K562 (cell line): ENCODE measurements around the gene HK1. TPM values are rescaled to one million over a fixed set of nuclear protein-coding genes. Genes with fewer than 3 reads are reported as not detected.

Experiments
- BCOR ChIP-seq: fragments of 450-650 bp; IDR thresholded peaks from 2 replicates; pipeline ENCODE4 v1.6.1; 2016
- CHD2 ChIP-seq: IDR thresholded peaks from 2 replicates; pipeline ENCODE4 v1.6.1; 2011; ENCODE audit warnings: low read depth, low read length
- CREB1 ChIP-seq, 2 experiments: sonication (generic) in 1 of 2; formaldehyde crosslinking in 1 of 2; IDR thresholded peaks; 2 replicates each; pipeline versions ENCODE4 v1.6.1 to v1.8.0; 2012 to 2022; ENCODE audit warnings: inconsistent platforms in 1 of 2, mild to moderate bottlenecking in 1 of 2, missing genetic modification reagents in 1 of 2, moderate library complexity in 1 of 2
- ESRRA ChIP-seq: fragments of 450-650 bp; IDR thresholded peaks from 2 replicates; pipeline ENCODE4 v1.6.1; 2014; ENCODE audit warnings: low read depth, mild to moderate bottlenecking, moderate library complexity, borderline replicate concordance
- HDAC2 ChIP-seq: fragments of 450-650 bp; IDR thresholded peaks from 2 replicates; pipeline ENCODE4 v1.6.1; 2016; ENCODE audit warnings: mild to moderate bottlenecking
- HDGF ChIP-seq: fragments of 450-650 bp; IDR thresholded peaks from 2 replicates; pipeline ENCODE4 v1.6.1; 2016
- HMG20B ChIP-seq: fragments of 250-450 bp; sonication (Bioruptor Pico); IDR thresholded peaks from 2 replicates; pipeline ENCODE4 v1.5.0; 2021; ENCODE audit warnings: mild to moderate bottlenecking
- KDM1A ChIP-seq, 2 experiments: fragments of 450-650 bp; IDR thresholded peaks; 2 replicates each; pipeline ENCODE4 v1.6.1; 2016; ENCODE audit warnings: mild to moderate bottlenecking in 2 of 2
- KLF10 ChIP-seq: fragments of 250-450 bp; sonication (Bioruptor Pico); IDR thresholded peaks from 2 replicates; pipeline ENCODE4 v1.6.1; 2021; ENCODE audit warnings: matching md5 sums
- MYNN ChIP-seq, 2 experiments: sonication (generic); formaldehyde crosslinking in 1 of 2; IDR thresholded peaks; 2 replicates each; pipeline versions ENCODE4 v1.5.0 to v1.6.1; 2016 to 2020; ENCODE audit warnings: antibody characterized with exemption in 1 of 2, missing genetic modification reagents in 1 of 2
- PHF20 ChIP-seq: fragments of 450-650 bp; IDR thresholded peaks from 2 replicates; pipeline ENCODE4 v1.6.1; 2018; ENCODE audit not compliant: partially characterized antibody
- POLR2B ChIP-seq: fragments of 450-650 bp; IDR thresholded peaks from 2 replicates; pipeline ENCODE4 v1.6.1; 2018; ENCODE audit warnings: low read depth; ENCODE audit not compliant: partially characterized antibody
- RAD21 ChIP-seq, 2 experiments: fragments of 250-450 bp in 1 of 2; fragments of 450-650 bp in 1 of 2; sonication (Bioruptor Pico) in 1 of 2; formaldehyde crosslinking in 1 of 2; IDR thresholded peaks in 1 of 2; conservative IDR thresholded peaks in 1 of 2; 2 replicates each; pipeline versions ENCODE4 v1.4.0 to v1.8.0; 2020 to 2022; ENCODE audit warnings: mild to moderate bottlenecking in 2 of 2, moderate library complexity in 1 of 2
- RCOR1 ChIP-seq, 2 experiments: IDR thresholded peaks; 2 replicates each; pipeline ENCODE4 v1.6.1; 2012; ENCODE audit warnings: low read depth in 2 of 2, low read length in 2 of 2, borderline replicate concordance in 1 of 2, improper control_type of control experiment in 1 of 2
- STAT5B ChIP-seq: fragments of 250-450 bp; sonication (Bioruptor Pico); IDR thresholded peaks from 2 replicates; pipeline ENCODE4 v1.8.0; 2021; ENCODE audit warnings: mild to moderate bottlenecking, inconsistent platforms
- ZNF165 ChIP-seq: fragments of 250-450 bp; sonication (Bioruptor Pico); IDR thresholded peaks from 2 replicates; pipeline ENCODE4 v1.4.0; 2020; ENCODE audit warnings: borderline replicate concordance
- ZNF76 ChIP-seq: fragments of 250-450 bp; sonication (Bioruptor Pico); IDR thresholded peaks from 2 replicates; pipeline ENCODE4 v1.4.0; 2020; ENCODE audit warnings: mild to moderate bottlenecking, moderate library complexity, borderline replicate concordance
- polyA plus RNA-seq, 8 experiments: library from polyadenylated mRNA; depleted of rRNA in 4 of 8; stranded (reverse) in 5 of 8; unstranded in 3 of 8; fragments of >200 nt; fragmentation: Nextera tagmentation in 2 of 8; fragmentation: Illumina TruSeq in 1 of 8; extraction: Ambion mirVana in 2 of 8; extraction: Trizol in 1 of 8; gene quantifications; 2 replicates each; pipeline versions ENCODE4 v1.2.1 to v1.2.3, GENCODE V29; 2011 to 2014; ENCODE audit warnings: inconsistent platforms in 1 of 8, missing spikeins in 1 of 8
- total RNA-seq, 7 experiments: library from RNA; depleted of rRNA in 6 of 7; stranded (reverse); fragments of >200 nt in 6 of 7; fragmentation: Illumina TruSeq in 2 of 7; extraction: Trizol in 2 of 7; gene quantifications; 2 replicates each; pipeline versions ENCODE4 v1.2.1 to v1.2.3, GENCODE V29; 2011 to 2021; ENCODE audit warnings: low replicate concordance in 1 of 7
- TF ChIP-seq, protein P1 (sequence below): fragments of 450-650 bp; IDR thresholded peaks from 2 replicates; pipeline ENCODE4 v1.6.1; 2016; ENCODE audit warnings: missing biosample characterization, missing genetic modification characterization
- TF ChIP-seq, protein P2 (sequence below): fragments of 250-450 bp; sonication (Bioruptor Pico); IDR thresholded peaks from 2 replicates; pipeline ENCODE4 v1.9.0; 2021; ENCODE audit warnings: mild to moderate bottlenecking, inconsistent platforms
- TF ChIP-seq, protein P3 (sequence below), 3 experiments: fragments of 200-800 bp in 1 of 3; fragments of 250-450 bp in 1 of 3; fragments of 450-650 bp in 1 of 3; sonication (Bioruptor Pico) in 1 of 3; sonication (Bioruptor generic) in 1 of 3; formaldehyde crosslinking in 1 of 3; IDR thresholded peaks; 2 replicates each; pipeline versions ENCODE4 v1.6.1 to v1.8.0; 2016 to 2022; ENCODE audit warnings: mild to moderate bottlenecking in 2 of 3, missing genetic modification characterization in 2 of 3, missing compliant biosample characterization in 1 of 3, moderate library complexity in 1 of 3
- TF ChIP-seq, protein P4 (sequence below): sonication (generic); formaldehyde crosslinking; IDR thresholded peaks from 2 replicates; pipeline ENCODE4 v1.8.1; 2023; ENCODE audit warnings: mild to moderate bottlenecking, missing genetic modification reagents

The HK1 gene
- total and polyA plus RNA-seq, 9 of the 15 experiments (the other 6 are each of a cell fraction or from before 2014, with no cell fraction given), result 29.2 to 444 (median 193) TPM

DNA sequence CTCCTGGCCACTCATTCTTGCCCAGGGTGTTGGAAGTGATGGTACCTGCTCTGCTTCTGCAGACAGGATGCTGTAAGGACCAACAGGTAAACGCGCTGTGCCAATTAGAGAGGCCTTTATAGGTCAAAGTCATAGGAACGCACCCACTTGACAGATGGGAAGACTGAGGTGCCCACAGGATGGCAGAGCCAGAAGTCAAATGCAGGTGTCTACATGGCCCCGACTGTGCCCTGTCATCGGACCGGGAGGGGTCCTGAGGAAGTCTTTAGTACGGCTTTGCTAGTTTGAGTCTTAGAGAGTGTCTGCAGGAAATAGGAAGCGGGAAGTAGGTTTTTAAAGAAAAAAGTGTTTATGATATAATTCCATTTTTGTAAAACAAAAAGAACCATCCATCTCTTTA, 57.3 kb downstream of the HK1 start (continued):
- TF ChIP-seq RAD21 (CRISPR knock-in tag; conservative IDR thresholded peaks at IDR 0.05 in 1 of 2, IDR thresholded peaks at IDR 0.05 in 1 of 2), result no peak
- no peak for TF ChIP-seq KLF10 (CRISPR knock-in tag)
- TF ChIP-seq HMG20B (CRISPR knock-in tag), result no peak
- no peak for TF ChIP-seq MYNN (IDR thresholded peaks at IDR 0.05)
- TF ChIP-seq MYNN (CRISPR knock-in tag; IDR thresholded peaks at IDR 0.05), result no peak
- TF ChIP-seq HDAC2, result peak; percentile 85
- TF ChIP-seq, protein P1, sequence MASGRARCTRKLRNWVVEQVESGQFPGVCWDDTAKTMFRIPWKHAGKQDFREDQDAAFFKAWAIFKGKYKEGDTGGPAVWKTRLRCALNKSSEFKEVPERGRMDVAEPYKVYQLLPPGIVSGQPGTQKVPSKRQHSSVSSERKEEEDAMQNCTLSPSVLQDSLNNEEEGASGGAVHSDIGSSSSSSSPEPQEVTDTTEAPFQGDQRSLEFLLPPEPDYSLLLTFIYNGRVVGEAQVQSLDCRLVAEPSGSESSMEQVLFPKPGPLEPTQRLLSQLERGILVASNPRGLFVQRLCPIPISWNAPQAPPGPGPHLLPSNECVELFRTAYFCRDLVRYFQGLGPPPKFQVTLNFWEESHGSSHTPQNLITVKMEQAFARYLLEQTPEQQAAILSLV (tag), result no peak
- no peak for TF ChIP-seq ZNF76 (CRISPR knock-in tag)
- peak; percentile 85 to 92 for TF ChIP-seq KDM1A (IDR thresholded peaks at IDR 0.05)
- TF ChIP-seq PHF20, result no peak
- peak; percentile 98 for TF ChIP-seq BCOR
- TF ChIP-seq HDGF, result peak; percentile 47; the same call in 1 of the 2 replicates
- TF ChIP-seq ZNF165 (CRISPR knock-in tag), result no peak
- no peak for TF ChIP-seq CHD2
- no peak for TF ChIP-seq POLR2B
- no peak for TF ChIP-seq CREB1 (IDR thresholded peaks at IDR 0.05)
- no peak for TF ChIP-seq CREB1 (CRISPR knock-in tag; IDR thresholded peaks at IDR 0.05)
- TF ChIP-seq, protein P2, sequence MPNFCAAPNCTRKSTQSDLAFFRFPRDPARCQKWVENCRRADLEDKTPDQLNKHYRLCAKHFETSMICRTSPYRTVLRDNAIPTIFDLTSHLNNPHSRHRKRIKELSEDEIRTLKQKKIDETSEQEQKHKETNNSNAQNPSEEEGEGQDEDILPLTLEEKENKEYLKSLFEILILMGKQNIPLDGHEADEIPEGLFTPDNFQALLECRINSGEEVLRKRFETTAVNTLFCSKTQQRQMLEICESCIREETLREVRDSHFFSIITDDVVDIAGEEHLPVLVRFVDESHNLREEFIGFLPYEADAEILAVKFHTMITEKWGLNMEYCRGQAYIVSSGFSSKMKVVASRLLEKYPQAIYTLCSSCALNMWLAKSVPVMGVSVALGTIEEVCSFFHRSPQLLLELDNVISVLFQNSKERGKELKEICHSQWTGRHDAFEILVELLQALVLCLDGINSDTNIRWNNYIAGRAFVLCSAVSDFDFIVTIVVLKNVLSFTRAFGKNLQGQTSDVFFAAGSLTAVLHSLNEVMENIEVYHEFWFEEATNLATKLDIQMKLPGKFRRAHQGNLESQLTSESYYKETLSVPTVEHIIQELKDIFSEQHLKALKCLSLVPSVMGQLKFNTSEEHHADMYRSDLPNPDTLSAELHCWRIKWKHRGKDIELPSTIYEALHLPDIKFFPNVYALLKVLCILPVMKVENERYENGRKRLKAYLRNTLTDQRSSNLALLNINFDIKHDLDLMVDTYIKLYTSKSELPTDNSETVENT, result no peak
- TF ChIP-seq, protein P3, sequence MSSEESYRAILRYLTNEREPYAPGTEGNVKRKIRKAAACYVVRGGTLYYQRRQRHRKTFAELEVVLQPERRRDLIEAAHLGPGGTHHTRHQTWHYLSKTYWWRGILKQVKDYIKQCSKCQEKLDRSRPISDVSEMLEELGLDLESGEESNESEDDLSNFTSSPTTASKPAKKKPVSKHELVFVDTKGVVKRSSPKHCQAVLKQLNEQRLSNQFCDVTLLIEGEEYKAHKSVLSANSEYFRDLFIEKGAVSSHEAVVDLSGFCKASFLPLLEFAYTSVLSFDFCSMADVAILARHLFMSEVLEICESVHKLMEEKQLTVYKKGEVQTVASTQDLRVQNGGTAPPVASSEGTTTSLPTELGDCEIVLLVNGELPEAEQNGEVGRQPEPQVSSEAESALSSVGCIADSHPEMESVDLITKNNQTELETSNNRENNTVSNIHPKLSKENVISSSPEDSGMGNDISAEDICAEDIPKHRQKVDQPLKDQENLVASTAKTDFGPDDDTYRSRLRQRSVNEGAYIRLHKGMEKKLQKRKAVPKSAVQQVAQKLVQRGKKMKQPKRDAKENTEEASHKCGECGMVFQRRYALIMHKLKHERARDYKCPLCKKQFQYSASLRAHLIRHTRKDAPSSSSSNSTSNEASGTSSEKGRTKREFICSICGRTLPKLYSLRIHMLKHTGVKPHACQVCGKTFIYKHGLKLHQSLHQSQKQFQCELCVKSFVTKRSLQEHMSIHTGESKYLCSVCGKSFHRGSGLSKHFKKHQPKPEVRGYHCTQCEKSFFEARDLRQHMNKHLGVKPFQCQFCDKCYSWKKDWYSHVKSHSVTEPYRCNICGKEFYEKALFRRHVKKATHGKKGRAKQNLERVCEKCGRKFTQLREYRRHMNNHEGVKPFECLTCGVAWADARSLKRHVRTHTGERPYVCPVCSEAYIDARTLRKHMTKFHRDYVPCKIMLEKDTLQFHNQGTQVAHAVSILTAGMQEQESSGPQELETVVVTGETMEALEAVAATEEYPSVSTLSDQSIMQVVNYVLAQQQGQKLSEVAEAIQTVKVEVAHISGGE (CRISPR knock-in tag; IDR thresholded peaks at IDR 0.05), result no peak
- TF ChIP-seq RCOR1 (IDR thresholded peaks at IDR 0.05; ENCODE audit: borderline replicate concordance in 1 of 2, low read depth in 2 of 2, low read length in 2 of 2), result peak in 1 of 2 experiments; percentile 90; a peak in 3 of 4 replicates
- TF ChIP-seq STAT5B (CRISPR knock-in tag), result no peak
- TF ChIP-seq ESRRA, result 0 out of 2 replicates have a peak, but pooled peaks have one; percentile 52
- TF ChIP-seq, protein P4, sequence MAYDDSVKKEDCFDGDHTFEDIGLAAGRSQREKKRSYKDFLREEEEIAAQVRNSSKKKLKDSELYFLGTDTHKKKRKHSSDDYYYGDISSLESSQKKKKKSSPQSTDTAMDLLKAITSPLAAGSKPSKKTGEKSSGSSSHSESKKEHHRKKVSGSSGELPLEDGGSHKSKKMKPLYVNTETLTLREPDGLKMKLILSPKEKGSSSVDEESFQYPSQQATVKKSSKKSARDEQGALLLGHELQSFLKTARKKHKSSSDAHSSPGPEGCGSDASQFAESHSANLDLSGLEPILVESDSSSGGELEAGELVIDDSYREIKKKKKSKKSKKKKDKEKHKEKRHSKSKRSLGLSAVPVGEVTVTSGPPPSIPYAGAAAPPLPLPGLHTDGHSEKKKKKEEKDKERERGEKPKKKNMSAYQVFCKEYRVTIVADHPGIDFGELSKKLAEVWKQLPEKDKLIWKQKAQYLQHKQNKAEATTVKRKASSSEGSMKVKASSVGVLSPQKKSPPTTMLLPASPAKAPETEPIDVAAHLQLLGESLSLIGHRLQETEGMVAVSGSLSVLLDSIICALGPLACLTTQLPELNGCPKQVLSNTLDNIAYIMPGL, result no peak
